ENCODE results near the gene PPEF1.

Gene PPEF1, protein sequence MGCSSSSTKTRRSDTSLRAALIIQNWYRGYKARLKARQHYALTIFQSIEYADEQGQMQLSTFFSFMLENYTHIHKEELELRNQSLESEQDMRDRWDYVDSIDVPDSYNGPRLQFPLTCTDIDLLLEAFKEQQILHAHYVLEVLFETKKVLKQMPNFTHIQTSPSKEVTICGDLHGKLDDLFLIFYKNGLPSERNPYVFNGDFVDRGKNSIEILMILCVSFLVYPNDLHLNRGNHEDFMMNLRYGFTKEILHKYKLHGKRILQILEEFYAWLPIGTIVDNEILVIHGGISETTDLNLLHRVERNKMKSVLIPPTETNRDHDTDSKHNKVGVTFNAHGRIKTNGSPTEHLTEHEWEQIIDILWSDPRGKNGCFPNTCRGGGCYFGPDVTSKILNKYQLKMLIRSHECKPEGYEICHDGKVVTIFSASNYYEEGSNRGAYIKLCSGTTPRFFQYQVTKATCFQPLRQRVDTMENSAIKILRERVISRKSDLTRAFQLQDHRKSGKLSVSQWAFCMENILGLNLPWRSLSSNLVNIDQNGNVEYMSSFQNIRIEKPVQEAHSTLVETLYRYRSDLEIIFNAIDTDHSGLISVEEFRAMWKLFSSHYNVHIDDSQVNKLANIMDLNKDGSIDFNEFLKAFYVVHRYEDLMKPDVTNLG

GRCh38 chrX:18707426-18708049 lies at the start of gene PPEF1:
Gene PPEF1 (plus strand): TSS chrX:18707645. CDS start chrX:18707781, 136 bp downstream.
- DNase-seq (ENCODE audit: low read depth) = no peak

DNA sequence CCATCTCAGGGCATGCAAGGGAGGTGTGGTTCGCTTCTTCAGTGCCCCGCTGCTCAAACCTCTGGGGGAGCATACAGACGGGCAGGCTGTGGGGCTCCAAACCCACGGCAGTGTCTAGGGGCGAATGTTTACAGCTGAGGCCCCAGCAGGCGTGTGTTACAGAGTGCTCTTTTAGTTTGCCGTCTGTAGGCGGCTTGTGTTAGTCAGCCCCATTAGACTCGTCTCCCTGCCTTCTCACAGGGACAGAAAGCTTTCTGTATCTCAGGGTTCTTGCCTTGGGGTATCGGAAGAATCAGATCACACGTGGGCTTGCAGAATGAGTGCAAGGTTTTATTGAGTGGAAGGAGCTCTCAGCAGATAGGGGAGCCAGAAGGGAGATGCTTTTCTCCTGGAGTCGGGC lies 46.2 kb upstream of the PPEF1 start:
- no peak for DNase-seq (ENCODE audit: low read depth)

GRCh38 chrX:18664947-18665346 lies 42.5 kb upstream of the PPEF1 start:
- no peak for DNase-seq (ENCODE audit: low read depth)

GRCh38 chrX:18666614-18667013 lies 40.8 kb upstream of the PPEF1 start:
- no peak for DNase-seq (ENCODE audit: low read depth)

GRCh38 chrX:18668071-18668835 lies 39.2 kb upstream of the PPEF1 start:
- no peak for DNase-seq (ENCODE audit: low read depth)

- DNase-seq (ENCODE audit: low read depth) = no peak
These were observed 35.4 kb upstream of the PPEF1 start, which contains the start of gene RS1 for GRCh38 chrX:18672008-18672407. Gene RS1 (minus strand): TSS chrX:18672108. CDS start chrX:18672068, 40 bp downstream.

- no peak for DNase-seq (ENCODE audit: low read depth)
These were observed 33.0 kb upstream of the PPEF1 start for GRCh38 chrX:18674417-18674787.

GRCh38 chrX:18674788-18675735 lies 32.4 kb upstream of the PPEF1 start:
- peak; percentile 69 for DNase-seq (ENCODE audit: low read depth)

DNA sequence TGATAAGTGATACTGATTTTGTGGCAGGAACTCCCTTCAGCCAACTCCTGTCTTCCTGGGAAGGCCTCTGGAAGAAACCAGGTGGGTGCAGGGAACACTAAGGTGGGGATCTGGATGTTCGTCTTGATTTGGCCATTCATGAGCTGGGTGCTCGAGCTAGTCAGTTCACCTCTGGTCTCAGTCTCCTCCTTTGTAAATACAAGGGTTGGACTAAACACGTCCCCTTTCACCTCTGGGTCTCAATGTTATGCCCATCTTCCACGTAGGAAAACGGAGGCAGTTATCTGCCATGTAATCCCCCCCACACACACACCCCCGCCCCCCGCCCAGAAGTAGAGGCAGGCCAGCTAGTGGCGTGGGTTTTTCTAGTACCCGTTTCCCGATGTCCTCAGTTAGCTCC lies 31.4 kb upstream of the PPEF1 start:
- DNase-seq (ENCODE audit: low read depth) = no peak

GRCh38 chrX:18676470-18676869 lies 31.0 kb upstream of the PPEF1 start:
- DNase-seq (ENCODE audit: low read depth) = no peak

- no peak for DNase-seq (ENCODE audit: low read depth)
These were observed 30.1 kb upstream of the PPEF1 start for GRCh38 chrX:18677161-18677869.

- DNase-seq (ENCODE audit: low read depth) = no peak
These were observed 25.4 kb upstream of the PPEF1 start for GRCh38 chrX:18681996-18682395.

GRCh38 chrX:18682979-18683387 lies 24.5 kb upstream of the PPEF1 start:
- DNase-seq (ENCODE audit: low read depth) = no peak

GRCh38 chrX:18687856-18688495 lies 19.5 kb upstream of the PPEF1 start:
- DNase-seq (ENCODE audit: low read depth) = no peak

DNA sequence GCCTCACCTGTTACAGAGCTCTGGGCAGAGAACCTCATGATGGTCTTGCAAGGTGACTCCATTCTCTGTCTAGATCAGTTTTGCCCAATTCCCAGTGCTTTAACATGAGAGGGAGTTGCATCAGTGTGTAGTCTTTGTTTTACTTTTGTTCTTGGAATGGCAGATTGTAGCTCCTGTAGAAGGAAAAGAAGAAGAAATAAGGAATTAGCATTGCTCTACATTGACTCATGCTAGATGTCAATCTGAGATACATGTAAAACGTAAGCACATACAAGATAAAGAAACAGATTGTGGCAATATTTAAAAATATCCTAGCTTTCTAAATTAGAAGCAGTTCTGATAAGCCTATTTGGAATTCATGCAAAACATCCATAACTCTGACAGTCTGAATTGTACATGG lies 16.0 kb upstream of the PPEF1 start:
- DNase-seq (ENCODE audit: low read depth) = no peak

DNA sequence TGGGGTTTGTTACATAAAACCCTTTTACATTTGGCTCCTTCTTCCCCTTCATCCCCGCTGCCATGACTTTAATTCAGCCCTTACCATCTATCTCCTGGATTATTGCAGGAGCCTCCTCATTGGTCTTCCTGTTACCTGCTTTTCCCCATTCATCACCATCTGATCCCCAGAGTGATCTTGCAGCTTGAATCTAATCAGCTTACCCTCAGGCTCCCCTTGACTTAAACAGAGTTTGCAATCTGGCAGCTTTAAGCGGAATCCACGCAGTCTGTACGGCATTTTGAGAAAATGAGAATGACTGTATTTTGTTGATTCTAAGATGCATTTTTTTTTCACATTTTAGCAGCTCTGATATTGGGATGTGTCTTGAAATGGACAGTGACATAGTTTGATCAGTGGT lies 14.9 kb upstream of the PPEF1 start:
- no peak for DNase-seq (ENCODE audit: low read depth)

DNA sequence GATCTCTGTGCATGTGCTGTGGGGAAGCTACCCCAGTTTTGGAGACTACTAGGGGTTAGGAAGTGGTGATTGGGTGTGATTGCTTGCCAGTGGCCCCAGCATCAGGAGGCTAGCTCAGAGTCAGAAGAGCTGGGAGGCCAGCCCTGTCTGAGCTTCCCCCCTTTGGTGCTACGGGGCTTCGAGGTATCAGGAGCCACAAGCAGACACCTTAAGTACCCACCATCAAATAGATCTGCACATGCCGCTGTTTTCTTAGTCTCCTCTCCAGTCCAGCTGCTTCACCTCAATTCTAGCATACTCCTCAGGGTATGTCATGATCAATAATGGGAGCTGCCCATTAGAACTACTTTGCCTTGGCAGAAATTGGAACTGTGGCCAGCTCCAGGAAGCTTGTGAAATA lies 10.8 kb upstream of the PPEF1 start:
- no peak for DNase-seq (ENCODE audit: low read depth)

DNA sequence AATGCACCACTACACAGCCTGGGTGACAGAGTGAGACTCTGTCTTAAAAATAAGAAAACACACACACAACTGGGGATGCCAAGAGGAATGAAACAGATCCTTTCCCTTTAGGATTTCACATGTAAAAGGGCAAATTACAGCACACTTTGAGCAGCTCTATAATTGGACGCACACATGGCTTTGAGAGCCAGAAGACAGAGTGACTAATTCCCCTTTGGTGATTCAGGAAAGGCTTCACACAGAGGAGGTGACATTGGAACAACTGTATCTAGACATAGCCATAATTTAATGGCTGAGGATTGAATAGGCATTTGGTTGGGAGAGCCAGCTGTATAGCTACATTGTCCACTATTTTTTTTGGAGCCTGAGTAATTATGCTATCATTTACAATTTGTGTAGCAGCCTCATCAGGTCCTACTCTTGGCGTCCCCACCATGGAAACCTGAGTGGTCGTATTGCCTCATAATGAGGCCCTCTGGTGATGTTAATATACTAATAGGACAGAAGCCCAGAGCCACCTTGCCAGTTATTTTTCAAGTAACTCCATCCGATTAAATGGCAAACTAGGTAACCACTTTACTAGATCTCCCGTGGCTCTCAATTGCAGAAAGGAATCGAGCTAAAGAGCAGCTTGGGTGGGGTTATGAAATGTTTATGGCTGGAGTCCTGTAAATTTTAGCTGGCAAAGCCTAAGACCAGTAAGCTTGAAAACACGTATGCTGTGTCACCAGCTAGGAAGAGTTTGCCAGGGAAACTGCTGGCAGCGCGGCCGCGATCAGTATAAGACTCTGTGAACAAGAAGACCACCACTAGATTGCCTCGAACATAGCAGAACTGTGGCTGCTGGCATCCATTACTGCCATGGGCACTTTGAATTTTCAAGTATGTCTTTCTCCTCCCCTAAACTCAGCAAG lies 8.5 kb upstream of the PPEF1 start:
- no peak for DNase-seq (ENCODE audit: low read depth)

All from ELR (cell line).